ENCODE measurements around the gene LEKR1. TPM values are rescaled to one million over a fixed set of nuclear protein-coding genes. Genes with fewer than 3 reads are reported as not detected.

LEKR1 gene
- total RNA-seq, 2 experiments from 2014 or later, result 0.16 TPM; not detected in 1

GRCh38 chr3:157088601-157089454, 262.7 kb downstream of the LEKR1 start:
- no peaks in the 10 kb centered on the region for H4K20me1 ChIP-seq (ENCODE audit: insufficient read depth, low read length)
- H3K36me3 ChIP-seq (ENCODE audit: insufficient read depth, low read length), result no peaks in the 10 kb centered on the region
- ChIA-PET CTCF (ENCODE audit: unreplicated experiment) (interaction anchor here (0.6 to 1.9 kb wide), 8 partner anchors 15 to 413 kb away, joined by 3 to 8 read pairs (median 4); no protein-coding TSS in a partner anchor), POLR2A (interaction anchor here (0.6 to 12.7 kb wide), 48 partner anchors 9 to 1019 kb away, joined by 3 to 171 read pairs (median 4); partner anchors contain the start of genes CCNL1, SSR3 and TIPARP)
- intact Hi-C loops (cut with micrococcal nuclease; ENCODE audit: unreplicated experiment), result loop anchor here (1.0 to 2.0 kb wide), 5 partner anchors 42 to 534 kb away; partner anchors contain the start of genes CCNL1, SSR3 and TIPARP
- TSS peak; percentile 91 for BruUV-seq (replicated peaks)
- H3K4me3 ChIP-seq (ENCODE audit: low read depth, low read length, poor library complexity, severe bottlenecking), result peak overlapping the region; percentile 72
- peak overlapping the region; percentile 77 for H3K27ac ChIP-seq (ENCODE audit: low read depth, low read length, poor library complexity, severe bottlenecking)
- peak overlapping the region; percentile 95 for H2AFZ ChIP-seq (ENCODE audit: low read length)
- H3K9me3 ChIP-seq (ENCODE audit: low read length), result no peaks in the 10 kb centered on the region
- peaks cover 24% of the 10 kb centered on the region for H3K4me1 ChIP-seq (ENCODE audit: insufficient read depth, low read length, poor library complexity, severe bottlenecking)
- no peaks in the 10 kb centered on the region for H3K79me2 ChIP-seq (ENCODE audit: insufficient read depth, low read depth, low read length)
- peak; percentile 95 for DNase-seq (ENCODE audit: low spot score)
- peak overlapping the region; percentile 91 for H3K4me2 ChIP-seq (ENCODE audit: low read length)
- no peak for TF ChIP-seq EZH2phosphoT487 (IDR thresholded peaks at IDR 0.05; ENCODE audit: borderline replicate concordance, low read depth, low read length)
- TF ChIP-seq, protein P1, sequence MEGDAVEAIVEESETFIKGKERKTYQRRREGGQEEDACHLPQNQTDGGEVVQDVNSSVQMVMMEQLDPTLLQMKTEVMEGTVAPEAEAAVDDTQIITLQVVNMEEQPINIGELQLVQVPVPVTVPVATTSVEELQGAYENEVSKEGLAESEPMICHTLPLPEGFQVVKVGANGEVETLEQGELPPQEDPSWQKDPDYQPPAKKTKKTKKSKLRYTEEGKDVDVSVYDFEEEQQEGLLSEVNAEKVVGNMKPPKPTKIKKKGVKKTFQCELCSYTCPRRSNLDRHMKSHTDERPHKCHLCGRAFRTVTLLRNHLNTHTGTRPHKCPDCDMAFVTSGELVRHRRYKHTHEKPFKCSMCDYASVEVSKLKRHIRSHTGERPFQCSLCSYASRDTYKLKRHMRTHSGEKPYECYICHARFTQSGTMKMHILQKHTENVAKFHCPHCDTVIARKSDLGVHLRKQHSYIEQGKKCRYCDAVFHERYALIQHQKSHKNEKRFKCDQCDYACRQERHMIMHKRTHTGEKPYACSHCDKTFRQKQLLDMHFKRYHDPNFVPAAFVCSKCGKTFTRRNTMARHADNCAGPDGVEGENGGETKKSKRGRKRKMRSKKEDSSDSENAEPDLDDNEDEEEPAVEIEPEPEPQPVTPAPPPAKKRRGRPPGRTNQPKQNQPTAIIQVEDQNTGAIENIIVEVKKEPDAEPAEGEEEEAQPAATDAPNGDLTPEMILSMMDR (conservative IDR thresholded peaks at IDR 0.05; ENCODE audit: low read length), result peak; percentile 43; the same call in 1 of the 2 replicates
- H3K9me2 ChIP-seq (ENCODE audit: insufficient read depth, low read length), result no peaks in the 10 kb centered on the region

GRCh38 chr3:157089455-157090221, 263.5 kb downstream of the LEKR1 start:
- ChIA-PET CTCF (ENCODE audit: unreplicated experiment) (interaction anchor here (0.6 to 1.9 kb wide), 6 partner anchors 14 to 71 kb away, joined by 3 to 8 read pairs (median 5); no protein-coding TSS in a partner anchor), POLR2A (interaction anchor here (0.6 to 12.7 kb wide), 41 partner anchors 9 to 609 kb away, joined by 3 to 171 read pairs (median 5); partner anchors contain the start of genes CCNL1, SSR3 and TIPARP)
- Histone ChIP-seq H4K20me1 (ENCODE audit: insufficient read depth, low read length) (no peaks in the 10 kb centered on the region), H3K79me2 (ENCODE audit: insufficient read depth, low read depth, low read length) (no peaks in the 10 kb centered on the region), H3K9me2 (ENCODE audit: insufficient read depth, low read length) (no peaks in the 10 kb centered on the region), H3K9me3 (ENCODE audit: low read length) (no peaks in the 10 kb centered on the region), H3K27ac (ENCODE audit: low read depth, low read length, poor library complexity, severe bottlenecking) (peak overlapping the region; percentile 77), H3K4me2 (ENCODE audit: low read length) (peak overlapping the region; percentile 91), H3K4me1 (ENCODE audit: insufficient read depth, low read length, poor library complexity, severe bottlenecking) (peaks cover 24% of the 10 kb centered on the region), H3K4me3 (ENCODE audit: low read depth, low read length, poor library complexity, severe bottlenecking) (peak overlapping the region; percentile 72), H3K36me3 (ENCODE audit: insufficient read depth, low read length) (no peaks in the 10 kb centered on the region), H2AFZ (ENCODE audit: low read length) (peak overlapping the region; percentile 95)
- TF ChIP-seq, protein P1 (conservative IDR thresholded peaks at IDR 0.05; ENCODE audit: low read length), result no peak
- no peak for TF ChIP-seq EZH2phosphoT487 (IDR thresholded peaks at IDR 0.05; ENCODE audit: borderline replicate concordance, low read depth, low read length)
- no TSS peak for BruUV-seq (replicated peaks)
- intact Hi-C loops (cut with micrococcal nuclease; ENCODE audit: unreplicated experiment), result loop anchor here (2.0 kb wide), 4 partner anchors 41 to 535 kb away; partner anchors contain the start of genes CCNL1, SSR3 and TIPARP
- no peak for DNase-seq (ENCODE audit: low spot score)

Data from OCI-LY7 (cell line).